ENCODE results near the gene CELSR1. TPM values are rescaled to one million over a fixed set of nuclear protein-coding genes. Genes with fewer than 3 reads are reported as not detected.

CELSR1 gene
- total and polyA plus RNA-seq, 9 donors = 1.8 to 6.9 (median 3.4) TPM

DNA sequence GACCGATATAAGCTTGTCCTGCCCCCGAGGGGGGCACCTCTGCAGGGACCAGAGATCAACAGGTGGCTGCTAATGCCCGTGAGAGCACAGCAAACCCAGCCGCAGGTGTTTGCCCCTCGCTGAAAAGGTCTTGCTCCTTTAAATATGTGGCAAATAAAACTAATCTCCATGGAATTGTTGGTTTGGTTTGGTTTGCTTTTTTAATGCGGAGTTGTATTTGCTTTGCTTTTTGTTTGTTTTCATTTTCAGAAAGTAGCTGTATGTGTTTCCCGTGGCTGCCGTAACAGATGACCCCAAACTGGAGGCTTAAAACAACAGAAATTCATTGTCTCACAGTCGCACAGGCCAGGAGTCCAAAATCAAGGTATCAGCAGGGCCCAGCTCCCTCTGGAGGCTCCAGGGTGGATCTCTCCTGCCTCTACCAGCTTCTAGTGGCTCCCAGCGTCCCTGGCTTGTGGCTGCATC lies 93.0 kb downstream of the CELSR1 start:
- peaks cover 2% of the 10 kb centered on the region for H3K27me3 ChIP-seq (ENCODE audit: control insufficient read depth, insufficient read depth, low read length)
- H3K9me3 ChIP-seq (replicated peaks; ENCODE audit: control insufficient read depth, low read depth, low read length) = no peaks in the 10 kb centered on the region
- no peak overlapping the region for H3K27ac ChIP-seq (ENCODE audit: low read length)
- H3K4me1 ChIP-seq (ENCODE audit: control insufficient read depth, insufficient read depth, low read length) = no peaks in the 10 kb centered on the region
- no peak for DNase-seq
- WGBS (ENCODE audit: insufficient coverage) = 81% methylated on average over 8 of the region's 10 CpGs
- H3K36me3 ChIP-seq (ENCODE audit: control insufficient read depth, insufficient read depth, low read length) = no peaks in the 10 kb centered on the region
- H3K4me3 ChIP-seq (ENCODE audit: low read length) = no peak overlapping the region

DNA sequence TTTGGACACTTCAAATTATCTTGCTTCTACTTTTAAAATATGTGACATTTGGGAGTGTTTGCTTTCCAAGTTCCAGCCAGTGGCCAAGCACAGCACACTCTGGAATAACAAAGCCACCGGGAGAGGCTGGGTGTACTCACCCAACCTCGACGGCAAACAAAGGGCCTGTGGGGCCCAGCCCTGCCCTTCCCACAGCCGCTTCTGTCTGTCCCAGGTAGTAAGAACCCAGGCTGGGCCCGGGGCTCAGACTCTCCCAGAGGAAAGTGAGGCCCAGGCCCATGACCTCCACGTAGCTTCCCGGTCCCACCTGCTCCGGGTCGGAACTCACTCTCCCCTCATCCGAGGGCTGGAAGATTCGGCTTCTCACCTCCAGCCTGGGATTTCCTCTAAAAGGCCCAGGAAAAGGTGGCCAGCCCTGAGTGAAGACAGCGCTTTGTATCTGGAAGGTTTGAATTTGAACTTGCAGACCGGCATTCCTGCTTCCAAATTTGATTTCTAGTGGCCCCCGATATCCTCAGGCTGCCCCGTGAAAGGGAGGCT lies 93.5 kb downstream of the CELSR1 start:
- H3K36me3 ChIP-seq (ENCODE audit: control insufficient read depth, insufficient read depth, low read length) = no peaks in the 10 kb centered on the region
- H3K27me3 ChIP-seq (ENCODE audit: control insufficient read depth, insufficient read depth, low read length) = peaks cover 2% of the 10 kb centered on the region
- no peaks in the 10 kb centered on the region for H3K4me1 ChIP-seq (ENCODE audit: control insufficient read depth, insufficient read depth, low read length)
- no peak overlapping the region for H3K4me3 ChIP-seq (ENCODE audit: low read length)
- H3K27ac ChIP-seq (ENCODE audit: low read length) = no peak overlapping the region
- H3K9me3 ChIP-seq (replicated peaks; ENCODE audit: control insufficient read depth, low read depth, low read length) = no peaks in the 10 kb centered on the region
- WGBS (ENCODE audit: insufficient coverage) = 53% methylated on average over 13 of the region's 15 CpGs
- DNase-seq = no peak

DNA sequence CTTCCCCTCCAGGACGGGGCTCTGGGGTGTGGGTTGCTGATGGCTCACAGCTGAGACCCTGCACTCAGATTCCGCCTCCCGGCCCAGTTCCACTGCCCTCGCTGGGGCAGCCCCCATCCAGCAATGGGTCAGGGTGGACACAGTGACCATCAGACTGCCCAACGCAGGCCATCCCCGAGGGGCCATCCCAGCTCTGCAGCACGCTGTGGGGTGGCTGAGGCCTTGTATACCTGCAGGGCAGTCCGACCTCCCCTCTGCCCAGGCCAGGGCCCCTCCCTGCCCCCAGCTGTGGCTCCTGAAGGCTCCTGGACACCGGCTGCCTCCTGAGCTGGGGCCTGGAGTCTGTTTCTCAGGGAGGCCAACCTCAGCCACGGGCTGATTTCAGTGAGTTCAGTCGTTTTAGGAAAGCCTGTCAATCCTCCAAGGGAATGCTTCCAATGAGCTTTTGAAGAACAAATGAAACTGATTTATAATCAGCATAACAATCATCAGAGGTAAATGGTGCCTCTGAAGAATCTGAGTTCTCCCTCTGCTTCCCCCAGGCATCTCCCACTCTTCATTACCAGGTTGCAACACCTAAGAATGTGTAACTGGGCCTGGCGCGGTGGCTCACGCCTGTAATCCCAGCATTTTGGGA lies 95.1 kb downstream of the CELSR1 start:
- DNase-seq = no peak
- no peak overlapping the region for H3K4me3 ChIP-seq (ENCODE audit: low read length)
- no peaks in the 10 kb centered on the region for H3K36me3 ChIP-seq (ENCODE audit: control insufficient read depth, insufficient read depth, low read length)
- peaks cover 5% of the 10 kb centered on the region for H3K4me1 ChIP-seq (ENCODE audit: control insufficient read depth, insufficient read depth, low read length)
- no peaks in the 10 kb centered on the region for H3K9me3 ChIP-seq (replicated peaks; ENCODE audit: control insufficient read depth, low read depth, low read length)
- peaks cover 5% of the 10 kb centered on the region for H3K27me3 ChIP-seq (ENCODE audit: control insufficient read depth, insufficient read depth, low read length)
- WGBS (ENCODE audit: insufficient coverage) = 88% methylated on average over 11 of the region's 14 CpGs
- H3K27ac ChIP-seq (ENCODE audit: low read length) = no peak overlapping the region

DNA sequence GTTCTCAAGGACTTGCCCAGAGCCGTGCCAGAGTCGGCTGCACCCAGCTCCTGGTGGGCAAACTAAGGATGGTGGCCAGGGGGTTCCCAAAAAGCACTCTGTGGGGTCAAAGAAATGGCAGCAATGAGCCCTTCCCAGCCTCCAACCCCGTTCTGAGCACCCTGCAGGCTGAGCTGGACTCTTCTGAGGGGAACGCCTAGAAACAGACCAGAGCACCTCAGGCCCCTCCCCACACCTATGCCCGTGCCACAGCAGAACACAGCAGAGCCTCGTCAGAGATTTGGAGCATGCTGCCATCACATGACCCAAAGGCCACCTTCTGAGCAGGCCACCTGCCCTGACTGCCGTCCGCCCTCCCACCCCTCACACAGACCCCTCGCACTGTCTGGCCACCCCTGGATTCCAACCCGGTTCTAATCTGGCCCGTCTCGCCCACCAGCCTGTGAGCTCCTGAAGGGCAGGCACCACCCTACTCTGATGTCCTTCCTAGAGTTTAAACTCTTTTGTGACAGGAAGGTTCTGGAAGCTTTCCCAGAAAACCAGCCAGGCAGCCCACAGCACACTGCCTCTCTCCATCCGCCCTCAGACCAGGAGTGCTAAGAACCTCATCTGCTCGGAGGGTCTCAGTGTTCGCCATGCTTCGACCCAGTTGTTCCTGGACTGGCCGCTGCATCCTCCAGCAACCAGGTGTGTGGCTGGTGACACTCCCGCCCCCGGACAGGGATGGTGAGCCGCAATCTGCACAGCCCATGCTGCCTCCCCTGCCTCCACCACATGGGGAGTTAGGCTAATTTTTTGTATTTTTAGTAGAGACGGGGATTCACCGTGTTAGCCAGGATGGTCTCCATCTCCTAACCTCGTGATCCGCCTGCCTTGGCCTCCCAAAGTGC lies 97.6 kb downstream of the CELSR1 start:
- H3K9me3 ChIP-seq (replicated peaks; ENCODE audit: control insufficient read depth, low read depth, low read length) = no peaks in the 10 kb centered on the region
- H3K4me3 ChIP-seq (ENCODE audit: low read length) = no peak overlapping the region
- DNase-seq = no peak
- no peaks in the 10 kb centered on the region for H3K36me3 ChIP-seq (ENCODE audit: control insufficient read depth, insufficient read depth, low read length)
- 81% methylated on average over 12 of the region's 24 CpGs for WGBS (ENCODE audit: insufficient coverage)
- H3K4me1 ChIP-seq (ENCODE audit: control insufficient read depth, insufficient read depth, low read length) = peaks cover 5% of the 10 kb centered on the region
- H3K27me3 ChIP-seq (ENCODE audit: control insufficient read depth, insufficient read depth, low read length) = peaks cover 4% of the 10 kb centered on the region
- H3K27ac ChIP-seq (ENCODE audit: low read length) = no peak overlapping the region

DNA sequence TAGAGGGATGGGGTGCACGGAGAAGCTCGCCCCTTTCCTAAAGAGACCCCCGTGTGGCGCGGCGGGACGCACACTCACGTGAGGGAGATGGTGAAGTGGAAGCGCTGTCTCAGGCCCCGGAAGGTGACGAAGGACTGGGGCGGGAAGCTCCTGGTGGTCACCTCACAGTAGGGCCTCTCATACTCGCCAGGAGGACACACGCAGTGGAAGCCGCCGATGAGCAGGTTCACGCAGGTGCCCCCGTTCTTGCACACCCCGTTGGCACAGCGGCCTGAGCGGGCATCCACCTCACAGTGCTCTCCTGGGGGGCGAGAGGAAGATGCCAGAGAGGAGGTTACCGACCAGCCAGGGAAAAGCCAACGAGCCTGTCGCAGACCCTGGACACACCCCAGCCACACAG lies 98.3 kb downstream of the CELSR1 start:
- Histone ChIP-seq H3K4me1 (ENCODE audit: control insufficient read depth, insufficient read depth, low read length) (peaks cover 5% of the 10 kb centered on the region), H3K36me3 (ENCODE audit: control insufficient read depth, insufficient read depth, low read length) (no peaks in the 10 kb centered on the region), H3K9me3 (replicated peaks; ENCODE audit: control insufficient read depth, low read depth, low read length) (no peaks in the 10 kb centered on the region), H3K4me3 (ENCODE audit: low read length) (no peak overlapping the region), H3K27me3 (ENCODE audit: control insufficient read depth, insufficient read depth, low read length) (peaks cover 4% of the 10 kb centered on the region), H3K27ac (ENCODE audit: low read length) (no peak overlapping the region)
- DNase-seq = no peak
- 97% methylated on average over 22 of the region's 25 CpGs for WGBS (ENCODE audit: insufficient coverage)

DNA sequence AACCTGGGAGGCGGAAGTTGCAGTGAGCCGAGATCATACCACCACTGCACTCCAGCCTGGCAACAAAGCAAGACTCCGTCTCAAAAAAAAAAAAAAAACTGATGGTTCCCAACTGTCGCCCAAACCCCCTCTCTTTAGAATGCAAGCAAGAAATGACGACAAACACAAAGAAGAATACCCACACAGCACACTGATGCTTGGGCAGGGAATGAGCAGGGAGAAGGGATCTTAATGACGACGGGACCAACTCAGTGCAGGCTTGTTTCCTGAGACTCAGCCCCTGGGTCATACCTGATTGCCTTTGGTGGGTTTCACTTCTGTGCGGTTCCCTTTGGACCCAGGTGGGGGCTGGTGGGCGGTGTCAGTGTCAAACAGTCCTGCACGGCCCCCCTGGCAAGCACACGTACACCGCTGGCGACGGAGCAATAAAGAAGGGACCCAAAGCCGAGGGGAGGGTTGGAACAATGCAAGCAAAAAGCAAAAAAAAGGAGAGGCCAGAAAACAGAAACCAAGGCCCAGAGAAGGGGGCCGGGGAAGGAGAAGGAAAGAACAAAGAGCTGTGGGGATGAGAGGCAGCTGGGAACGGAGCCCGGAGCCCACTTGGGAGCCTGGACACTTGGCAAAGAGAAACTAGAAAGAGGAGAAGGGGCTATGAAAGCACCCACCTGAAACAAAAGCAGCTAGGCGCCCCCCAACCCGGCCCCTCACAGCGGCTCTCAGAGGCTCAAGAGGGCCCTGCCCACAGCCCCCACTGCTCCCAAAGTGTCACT lies 99.6 kb downstream of the CELSR1 start:
- no peaks in the 10 kb centered on the region for H3K9me3 ChIP-seq (replicated peaks; ENCODE audit: control insufficient read depth, low read depth, low read length)
- no peak overlapping the region for H3K27ac ChIP-seq (ENCODE audit: low read length)
- H3K4me1 ChIP-seq (ENCODE audit: control insufficient read depth, insufficient read depth, low read length) = peaks cover 5% of the 10 kb centered on the region
- no peak for DNase-seq
- no peaks in the 10 kb centered on the region for H3K36me3 ChIP-seq (ENCODE audit: control insufficient read depth, insufficient read depth, low read length)
- H3K4me3 ChIP-seq (ENCODE audit: low read length) = no peak overlapping the region
- H3K27me3 ChIP-seq (ENCODE audit: control insufficient read depth, insufficient read depth, low read length) = peaks cover 4% of the 10 kb centered on the region
- 24% methylated on average over 15 of the region's 21 CpGs for WGBS (ENCODE audit: insufficient coverage)

DNA sequence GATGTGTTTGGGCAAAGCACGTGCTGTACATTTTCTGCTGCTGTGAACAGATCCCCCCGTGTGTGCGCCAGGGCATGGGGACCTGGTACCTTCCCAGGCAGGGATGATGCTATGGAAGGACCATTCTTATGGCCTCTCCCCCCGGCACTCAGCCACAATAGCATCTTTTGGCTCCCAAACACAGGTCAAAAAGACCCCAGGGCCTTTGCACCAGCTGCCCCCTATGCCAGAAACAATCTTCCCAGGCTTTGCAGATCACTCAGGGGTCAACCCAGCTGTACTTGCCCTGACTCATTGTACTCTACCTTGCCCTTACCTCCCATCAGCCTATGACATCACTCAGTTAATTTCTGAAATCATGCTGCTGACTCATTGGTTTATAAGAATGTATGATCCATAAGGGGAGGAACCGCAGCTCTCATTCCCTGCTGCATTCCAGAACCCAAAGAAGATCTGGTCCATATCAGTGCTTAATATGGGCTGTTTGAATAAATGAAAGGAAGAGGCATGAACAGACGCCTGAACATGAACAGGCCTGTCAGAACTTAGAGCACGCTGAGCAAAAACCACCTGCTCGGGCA lies 100.7 kb downstream of the CELSR1 start:
- peaks cover 4% of the 10 kb centered on the region for H3K27me3 ChIP-seq (ENCODE audit: control insufficient read depth, insufficient read depth, low read length)
- H3K27ac ChIP-seq (ENCODE audit: low read length) = no peak overlapping the region
- no peaks in the 10 kb centered on the region for H3K36me3 ChIP-seq (ENCODE audit: control insufficient read depth, insufficient read depth, low read length)
- WGBS (ENCODE audit: insufficient coverage) = 92% methylated on average over 4 of the region's 8 CpGs
- DNase-seq = no peak
- peaks cover 5% of the 10 kb centered on the region for H3K4me1 ChIP-seq (ENCODE audit: control insufficient read depth, insufficient read depth, low read length)
- no peaks in the 10 kb centered on the region for H3K9me3 ChIP-seq (replicated peaks; ENCODE audit: control insufficient read depth, low read depth, low read length)
- no peak overlapping the region for H3K4me3 ChIP-seq (ENCODE audit: low read length)

DNA sequence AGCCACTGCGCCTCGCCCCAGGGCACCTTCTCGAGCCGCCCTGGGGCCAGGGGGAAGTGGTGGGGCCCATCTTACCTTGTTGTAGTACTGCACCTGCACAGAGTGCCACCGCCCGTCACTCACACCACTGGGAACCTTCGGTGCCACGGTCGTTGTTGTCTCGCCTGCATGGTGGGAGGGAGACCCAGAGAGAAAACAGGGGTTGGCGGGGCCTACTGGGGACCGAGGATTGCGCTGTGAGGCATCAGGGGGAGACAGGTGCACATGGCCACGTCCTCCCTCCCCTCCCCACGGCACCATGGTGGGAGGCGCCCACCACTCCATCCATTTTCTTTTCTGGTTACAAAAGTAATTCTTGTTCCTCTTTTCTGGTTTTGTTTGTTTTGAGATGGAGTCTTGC lies 104.1 kb downstream of the CELSR1 start:
- Histone ChIP-seq H3K36me3 (ENCODE audit: control insufficient read depth, insufficient read depth, low read length) (no peaks in the 10 kb centered on the region), H3K27ac (ENCODE audit: low read length) (no peak overlapping the region), H3K9me3 (replicated peaks; ENCODE audit: control insufficient read depth, low read depth, low read length) (no peaks in the 10 kb centered on the region), H3K27me3 (ENCODE audit: control insufficient read depth, insufficient read depth, low read length) (peaks cover 8% of the 10 kb centered on the region), H3K4me1 (ENCODE audit: control insufficient read depth, insufficient read depth, low read length) (peaks cover 5% of the 10 kb centered on the region), H3K4me3 (ENCODE audit: low read length) (no peak overlapping the region)
- 94% methylated on average over 7 of the region's 16 CpGs for WGBS (ENCODE audit: insufficient coverage)
- no peak for DNase-seq

DNA sequence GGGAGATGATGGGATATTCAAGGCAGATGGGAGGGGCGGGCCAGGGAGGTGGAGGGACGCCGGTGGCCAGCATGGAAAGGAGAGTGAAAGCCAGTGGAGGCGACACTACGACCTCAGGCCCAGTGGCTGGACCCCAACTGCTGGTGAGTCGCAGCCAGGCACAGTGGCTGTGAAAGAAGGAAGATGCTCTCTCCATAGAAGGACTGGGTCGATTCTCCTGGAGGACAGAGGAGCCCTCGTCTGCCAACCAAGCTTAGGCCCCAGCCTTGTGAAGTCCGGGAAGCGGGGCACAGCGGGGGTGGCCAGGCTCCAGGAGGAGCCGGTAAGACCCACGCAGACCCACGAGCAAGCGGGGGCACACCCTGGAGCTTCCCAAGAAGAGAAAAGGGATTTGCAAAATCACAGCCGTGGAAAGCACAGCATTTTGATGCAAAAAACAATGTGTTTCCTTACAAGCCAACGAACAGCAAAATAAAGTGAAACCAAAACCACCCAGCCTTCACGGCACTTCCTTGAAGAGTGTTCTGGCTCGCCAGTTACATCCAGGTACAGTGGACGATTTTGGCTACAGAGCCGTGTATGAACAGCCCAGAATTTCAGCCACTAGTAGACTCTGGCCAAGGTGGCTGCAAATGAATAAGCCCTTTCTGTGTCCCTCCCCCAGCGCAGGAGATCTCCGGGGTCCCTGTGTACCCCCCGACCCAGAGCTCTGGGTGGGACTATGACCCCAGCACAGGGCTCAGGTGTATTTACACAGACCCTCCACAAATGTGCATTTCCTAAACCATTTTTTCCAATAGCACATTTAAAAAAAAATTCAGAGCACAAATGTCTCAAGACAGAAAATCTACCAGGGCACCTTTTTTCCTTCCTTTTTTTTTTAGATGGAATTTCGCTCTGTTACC lies 105.0 kb downstream of the CELSR1 start:
- Histone ChIP-seq H3K36me3 (ENCODE audit: control insufficient read depth, insufficient read depth, low read length) (no peaks in the 10 kb centered on the region), H3K4me1 (ENCODE audit: control insufficient read depth, insufficient read depth, low read length) (no peaks in the 10 kb centered on the region), H3K4me3 (ENCODE audit: low read length) (peak overlapping the region; percentile 15), H3K27me3 (ENCODE audit: control insufficient read depth, insufficient read depth, low read length) (peaks cover 6% of the 10 kb centered on the region), H3K27ac (ENCODE audit: low read length) (no peak overlapping the region), H3K9me3 (replicated peaks; ENCODE audit: control insufficient read depth, low read depth, low read length) (no peaks in the 10 kb centered on the region)
- peak; percentile 42 for DNase-seq
- 63% methylated on average over 20 of the region's 25 CpGs for WGBS (ENCODE audit: insufficient coverage)

Data from muscle of leg (tissue), 11 donors.